ENCODE measurements around the gene DSCAM.

GRCh38 chr21:40255518-40256444, 591.2 kb downstream of the DSCAM start:
- TF ChIP-seq CTCF (IDR thresholded peaks at IDR 0.05) (no peak), POLR2A (IDR thresholded peaks at IDR 0.05) (no peak)

All from vagina (tissue), 2 donors.